AG09319 (cell line): ENCODE data around the gene VIL1.

Experiments
- DNase-seq: peaks from one replicate; pipeline ENCODE4 v3.0.0-alpha.2; 2010; ENCODE audit warnings: low read depth; ENCODE audit errors: extremely low read depth
- CTCF ChIP-seq: IDR thresholded peaks from 2 replicates; pipeline ENCODE4 v1.5.1; 2011; ENCODE audit warnings: low read depth, mild to moderate bottlenecking, inconsistent platforms, low read length, moderate library complexity

VIL1 gene

GRCh38 chr2:218389333-218390150, 29.4 kb upstream of the VIL1 start:
- TF ChIP-seq CTCF = no peak
- no peak for DNase-seq

GRCh38 chr2:218391202-218391601, 27.7 kb upstream of the VIL1 start:
- no peak for DNase-seq
- TF ChIP-seq CTCF = no peak

GRCh38 chr2:218392459-218392858, 26.5 kb upstream of the VIL1 start:
- no peak for DNase-seq
- no peak for TF ChIP-seq CTCF

GRCh38 chr2:218392891-218393462, 25.9 kb upstream of the VIL1 start:
- TF ChIP-seq CTCF = no peak
- DNase-seq = no peak

GRCh38 chr2:218393750-218394290, 25.1 kb upstream of the VIL1 start:
- no peak for DNase-seq
- TF ChIP-seq CTCF = no peak

GRCh38 chr2:218394298-218395089, 24.4 kb upstream of the VIL1 start:
- DNase-seq = no peak
- no peak for TF ChIP-seq CTCF

- TF ChIP-seq CTCF = no peak
- no peak for DNase-seq
These were observed 23.9 kb upstream of the VIL1 start for GRCh38 chr2:218395090-218395444.
